Measurements from ENCODE around the gene FBXL20.

FBXL20 gene

DNA sequence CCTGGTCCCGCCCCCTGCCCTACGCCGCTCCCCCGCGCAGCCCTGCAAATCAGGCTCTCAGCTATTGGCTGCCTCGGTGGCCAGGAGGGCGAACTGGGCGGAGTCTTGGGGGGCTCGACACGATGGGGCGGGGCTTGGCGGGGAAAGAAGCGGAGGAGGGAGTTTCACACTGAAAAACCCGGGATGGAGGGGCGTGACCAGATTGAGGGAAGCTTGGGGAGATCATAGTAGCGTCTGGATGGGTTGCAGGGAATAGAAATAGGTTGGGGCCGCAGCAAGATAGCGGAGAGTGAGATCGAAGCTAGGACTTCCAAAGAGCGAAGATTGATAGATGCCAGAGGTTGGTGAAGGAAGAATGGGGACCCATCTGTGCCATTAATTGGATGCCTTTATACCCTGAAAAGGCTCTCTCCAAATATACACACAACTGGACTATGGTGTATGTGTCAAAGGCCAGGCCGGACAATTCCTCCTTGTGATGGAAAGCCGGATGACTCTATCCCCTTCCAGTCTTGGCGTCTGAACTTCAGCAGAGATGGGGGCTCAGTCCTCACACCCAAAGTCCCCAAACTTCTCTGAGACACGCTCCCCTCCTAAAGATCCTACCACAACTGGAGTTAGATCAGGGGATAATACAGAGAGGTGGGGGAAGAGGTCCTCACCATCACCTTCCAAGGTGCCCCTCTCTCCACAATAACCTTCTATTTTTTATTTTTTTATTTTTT, 175.3 kb downstream of the FBXL20 start:
- H3K36me3 ChIP-seq (ENCODE audit: control insufficient read depth, insufficient read depth, low read length): no peaks in the 10 kb centered on the region
- H3K4me3 ChIP-seq (ENCODE audit: extremely low read depth, insufficient read depth, low read length, poor library complexity, severe bottlenecking): peak overlapping the region; percentile 31
- H3K4me1 ChIP-seq (ENCODE audit: control insufficient read depth, insufficient read depth, low read length, poor library complexity, severe bottlenecking): peaks cover 3% of the 10 kb centered on the region
- WGBS, 2 experiments (ENCODE audit: insufficient coverage in 2 of 2): 15 to 16% methylated on average over 15 to 23 of the region's 24 CpGs
- H3K9me3 ChIP-seq (ENCODE audit: control insufficient read depth, low read length): no peaks in the 10 kb centered on the region
- no peak overlapping the region for H3K27ac ChIP-seq (ENCODE audit: low read depth, low read length, severe bottlenecking)

DNA sequence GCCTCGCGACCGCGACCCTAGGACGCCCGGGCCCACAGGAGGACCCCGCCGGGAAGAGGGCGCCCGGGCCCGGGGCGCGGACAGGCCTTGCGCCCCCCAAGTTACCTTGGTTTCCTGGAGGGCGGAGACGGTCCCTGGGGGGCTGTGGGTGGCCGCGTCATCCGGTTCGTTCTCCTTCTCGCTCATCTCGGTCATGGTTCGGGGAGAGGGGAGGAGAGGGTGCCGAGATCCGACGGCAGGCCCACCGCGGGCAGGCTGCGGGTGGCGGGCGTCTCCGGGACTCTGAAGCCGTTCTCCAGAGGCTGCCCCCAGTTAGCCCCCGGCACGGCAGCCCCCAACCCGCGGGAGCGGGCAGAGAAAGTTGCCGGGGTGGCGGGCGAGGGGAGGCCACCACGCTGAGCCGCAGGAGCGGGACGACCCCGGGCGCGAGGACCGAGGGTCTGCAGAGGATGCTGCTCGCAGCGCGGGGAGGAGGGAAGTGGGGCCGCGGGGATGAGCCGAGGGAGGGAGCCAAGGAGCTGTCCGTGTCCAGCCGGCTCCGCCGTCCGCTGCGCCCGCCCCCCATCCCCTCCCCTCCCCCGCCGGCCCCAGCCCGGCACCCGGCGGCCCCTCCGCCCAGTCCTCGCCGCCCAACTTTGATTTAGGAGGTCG, 176.0 kb downstream of the FBXL20 start, which contains the start of gene STAC2:
STAC2 (minus strand) TSS at position 638 of the 651 bp plus-strand sequence; CDS start at position 195, 443 bp downstream.
- no peaks in the 10 kb centered on the region for H3K9me3 ChIP-seq (ENCODE audit: control insufficient read depth, low read length)
- no peak within 1 kb of the TSS for H3K27ac ChIP-seq (ENCODE audit: low read depth, low read length, severe bottlenecking)
- peak within 1 kb of the TSS; percentile 31 for H3K4me3 ChIP-seq (ENCODE audit: extremely low read depth, insufficient read depth, low read length, poor library complexity, severe bottlenecking)
- peaks cover 3% of the 10 kb centered on the region for H3K4me1 ChIP-seq (ENCODE audit: control insufficient read depth, insufficient read depth, low read length, poor library complexity, severe bottlenecking)
- WGBS, 2 experiments (ENCODE audit: insufficient coverage in 2 of 2): 1 to 3% methylated on average over 20 to 39 of the region's 71 CpGs
- H3K36me3 ChIP-seq (ENCODE audit: control insufficient read depth, insufficient read depth, low read length): no peaks in the 10 kb centered on the region

DNA sequence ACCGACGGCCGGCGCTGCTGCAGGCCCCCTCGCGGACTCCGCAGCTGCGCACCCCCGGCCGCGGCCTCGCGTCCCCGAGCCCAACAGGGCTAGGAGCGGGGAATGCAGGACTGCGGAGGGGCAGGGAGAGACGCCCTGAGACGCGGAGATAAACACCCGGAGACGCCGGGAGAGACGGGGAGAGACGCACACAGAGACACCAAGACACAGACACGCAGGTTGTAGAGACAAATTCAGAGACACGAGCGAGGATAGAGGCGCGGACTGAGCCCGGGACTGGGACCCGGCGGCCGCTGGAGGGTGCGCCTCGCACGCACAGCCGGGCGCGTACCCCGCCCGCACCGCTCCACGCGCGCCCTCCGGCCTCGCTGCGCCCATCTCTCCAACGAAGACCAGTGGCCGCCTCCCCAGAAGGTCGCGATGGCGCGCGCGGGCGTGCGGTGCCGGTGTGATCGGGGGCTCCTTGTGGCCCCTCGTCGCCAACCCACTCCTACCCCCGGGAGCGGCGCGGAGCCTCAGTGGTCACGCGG, 176.6 kb downstream of the FBXL20 start:
- Histone ChIP-seq H3K36me3 (ENCODE audit: control insufficient read depth, insufficient read depth, low read length) (no peaks in the 10 kb centered on the region), H3K4me1 (ENCODE audit: control insufficient read depth, insufficient read depth, low read length, poor library complexity, severe bottlenecking) (peaks cover 3% of the 10 kb centered on the region), H3K4me3 (ENCODE audit: extremely low read depth, insufficient read depth, low read length, poor library complexity, severe bottlenecking) (peak overlapping the region; percentile 31), H3K9me3 (ENCODE audit: control insufficient read depth, low read length) (no peaks in the 10 kb centered on the region), H3K27ac (ENCODE audit: low read depth, low read length, severe bottlenecking) (no peak overlapping the region)
- WGBS, 2 experiments (ENCODE audit: insufficient coverage in 2 of 2): 3 to 5% methylated on average over 53 to 54 of the region's 68 CpGs

DNA sequence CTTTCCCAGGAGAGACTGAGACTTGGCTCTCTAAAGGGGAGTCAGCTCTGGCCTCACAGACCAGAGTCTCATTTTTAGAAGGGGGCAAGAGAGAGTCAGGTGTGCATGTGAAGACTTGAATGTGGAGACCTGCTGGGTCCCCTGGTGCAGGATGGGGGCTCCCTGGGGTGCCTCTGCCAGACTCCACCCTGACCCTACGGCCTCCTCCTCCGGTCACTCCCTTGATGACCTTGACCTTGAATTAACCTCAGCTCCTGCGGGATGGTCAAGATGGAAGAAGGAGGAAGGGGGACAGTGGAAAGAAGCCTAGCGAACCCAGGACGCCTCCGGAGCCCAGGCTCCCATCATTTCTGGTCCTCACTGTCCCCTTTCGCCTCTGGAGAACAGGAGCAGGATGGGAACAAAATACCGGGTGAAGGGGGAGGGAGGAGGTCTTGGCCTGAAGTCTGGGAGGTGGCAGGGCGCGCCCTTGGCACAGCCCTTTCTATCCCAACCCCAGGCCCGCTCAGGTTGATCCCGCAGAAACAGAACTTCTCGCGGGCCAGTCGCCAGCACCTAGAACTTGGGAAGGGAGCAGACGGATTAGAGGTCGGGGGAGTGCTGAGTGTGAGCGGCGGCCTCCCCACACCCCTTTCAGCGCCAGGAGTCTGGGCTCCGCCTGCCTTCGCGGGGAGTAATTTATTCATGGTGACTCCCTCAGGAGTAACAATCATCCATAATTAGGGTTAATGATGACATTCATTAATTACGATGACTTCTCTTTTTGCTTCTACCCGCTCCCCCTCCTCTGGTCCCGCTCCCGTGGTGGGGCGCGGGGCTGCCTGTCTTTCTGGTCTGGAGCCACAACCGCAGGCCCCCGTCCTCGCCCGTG, 177.3 kb downstream of the FBXL20 start:
- WGBS, 2 experiments (ENCODE audit: insufficient coverage in 2 of 2): 12 to 31% methylated on average over 17 of the region's 33 CpGs
- H3K4me3 ChIP-seq (ENCODE audit: extremely low read depth, insufficient read depth, low read length, poor library complexity, severe bottlenecking): no peak overlapping the region
- peaks cover 3% of the 10 kb centered on the region for H3K4me1 ChIP-seq (ENCODE audit: control insufficient read depth, insufficient read depth, low read length, poor library complexity, severe bottlenecking)
- H3K27ac ChIP-seq (ENCODE audit: low read depth, low read length, severe bottlenecking): no peak overlapping the region
- H3K36me3 ChIP-seq (ENCODE audit: control insufficient read depth, insufficient read depth, low read length): no peaks in the 10 kb centered on the region
- H3K9me3 ChIP-seq (ENCODE audit: control insufficient read depth, low read length): no peaks in the 10 kb centered on the region

DNA sequence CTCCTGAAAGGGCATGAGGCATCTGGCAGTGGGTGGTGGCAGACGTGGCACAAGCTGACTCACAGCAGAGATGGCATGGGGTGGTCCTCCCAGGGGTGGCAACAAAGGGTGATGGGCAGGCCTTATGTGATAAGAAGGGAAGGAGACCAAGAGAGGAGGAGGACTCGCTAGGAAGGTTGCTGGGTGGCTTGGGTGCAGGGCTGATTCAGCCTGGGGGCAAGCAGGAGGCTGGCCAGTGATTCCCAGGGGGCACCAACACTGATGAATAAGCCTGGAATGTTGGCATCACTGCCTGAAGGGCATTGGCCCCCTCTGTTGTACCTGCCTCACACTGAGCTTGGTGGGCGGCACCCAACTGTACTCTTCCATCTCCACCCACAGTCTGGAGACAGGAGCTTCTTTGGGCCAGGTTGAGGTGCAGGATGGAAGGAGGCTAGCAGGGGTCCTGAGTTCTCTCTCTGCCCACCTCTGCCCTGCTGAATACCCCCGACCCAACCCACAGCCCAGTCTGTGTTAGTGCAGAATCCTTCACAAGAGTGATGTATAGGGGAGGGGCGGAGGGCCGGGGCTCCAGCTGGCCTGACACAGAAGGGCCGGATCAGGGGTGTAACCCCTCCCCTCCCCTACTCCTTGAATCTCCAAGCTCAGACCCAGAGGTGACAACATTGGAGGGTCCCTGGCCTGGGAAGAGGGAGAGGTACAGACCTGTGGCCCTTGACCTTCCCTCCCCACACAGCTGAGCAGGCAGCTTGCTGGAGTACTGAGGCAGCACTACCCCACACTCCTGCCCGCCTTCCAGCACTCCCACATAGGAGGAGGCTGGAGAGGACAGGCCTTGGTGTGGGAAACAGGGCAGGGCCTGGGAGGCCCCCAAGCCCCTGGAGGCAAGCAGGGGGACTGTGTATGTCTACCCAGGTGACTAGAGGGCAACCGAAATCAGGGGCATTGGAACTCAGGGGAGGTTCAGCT, 178.3 kb downstream of the FBXL20 start:
- no peaks in the 10 kb centered on the region for H3K4me1 ChIP-seq (ENCODE audit: control insufficient read depth, insufficient read depth, low read length, poor library complexity, severe bottlenecking)
- H3K4me3 ChIP-seq (ENCODE audit: extremely low read depth, insufficient read depth, low read length, poor library complexity, severe bottlenecking): no peak overlapping the region
- 83 to 89% methylated on average over 3 to 4 of the region's 9 CpGs for WGBS, 2 experiments (ENCODE audit: insufficient coverage in 2 of 2)
- H3K27ac ChIP-seq (ENCODE audit: low read depth, low read length, severe bottlenecking): no peak overlapping the region
- H3K9me3 ChIP-seq (ENCODE audit: control insufficient read depth, low read length): no peaks in the 10 kb centered on the region
- H3K36me3 ChIP-seq (ENCODE audit: control insufficient read depth, insufficient read depth, low read length): no peaks in the 10 kb centered on the region

DNA sequence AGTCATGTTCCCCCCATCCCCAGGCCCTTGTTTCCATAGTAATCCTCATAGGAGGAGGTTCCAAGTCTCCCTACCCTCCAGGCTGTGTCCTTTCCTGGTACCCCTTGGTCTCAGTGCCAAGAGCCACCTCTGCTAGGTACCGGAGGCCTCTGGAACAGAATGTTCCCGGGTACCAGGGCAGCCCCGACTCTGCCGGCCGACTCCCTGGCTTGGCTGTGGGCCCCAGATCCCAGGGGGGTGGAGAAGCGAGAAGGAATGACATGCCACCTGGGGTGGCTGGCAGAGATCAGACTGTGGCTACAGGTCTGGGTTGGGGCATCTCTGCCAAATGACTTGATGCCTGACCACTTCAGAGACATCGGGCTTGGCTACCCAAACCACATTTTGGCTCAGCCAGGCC, 179.3 kb downstream of the FBXL20 start:
- H3K9me3 ChIP-seq (ENCODE audit: control insufficient read depth, low read length): no peaks in the 10 kb centered on the region
- H3K27ac ChIP-seq (ENCODE audit: low read depth, low read length, severe bottlenecking): no peak overlapping the region
- H3K4me1 ChIP-seq (ENCODE audit: control insufficient read depth, insufficient read depth, low read length, poor library complexity, severe bottlenecking): no peaks in the 10 kb centered on the region
- 92 to 97% methylated on average over 4 to 7 of the region's 7 CpGs for WGBS, 2 experiments (ENCODE audit: insufficient coverage in 2 of 2)
- H3K36me3 ChIP-seq (ENCODE audit: control insufficient read depth, insufficient read depth, low read length): no peaks in the 10 kb centered on the region
- H3K4me3 ChIP-seq (ENCODE audit: extremely low read depth, insufficient read depth, low read length, poor library complexity, severe bottlenecking): no peak overlapping the region

DNA sequence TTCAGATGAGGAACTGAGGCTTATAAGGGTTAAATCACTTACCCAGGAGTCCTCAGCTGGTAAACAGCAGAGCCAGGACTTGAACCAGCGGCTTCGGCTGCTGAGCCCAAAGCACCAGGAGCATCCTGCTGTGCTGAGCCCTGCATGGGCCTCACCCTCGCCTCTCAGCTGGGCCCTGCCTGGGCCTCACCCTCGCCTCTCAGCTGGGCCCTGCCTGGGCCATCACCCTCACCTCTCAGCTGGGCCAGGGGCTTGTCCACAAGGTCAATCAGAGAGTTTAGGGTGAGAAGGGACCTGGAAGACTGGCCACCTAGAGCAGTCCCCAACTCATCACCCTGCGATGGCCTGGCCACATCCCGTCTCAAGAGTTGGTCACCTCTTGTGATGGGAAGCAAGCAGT, 179.9 kb downstream of the FBXL20 start:
- Histone ChIP-seq H3K4me1 (ENCODE audit: control insufficient read depth, insufficient read depth, low read length, poor library complexity, severe bottlenecking) (no peaks in the 10 kb centered on the region), H3K27ac (ENCODE audit: low read depth, low read length, severe bottlenecking) (no peak overlapping the region), H3K36me3 (ENCODE audit: control insufficient read depth, insufficient read depth, low read length) (no peaks in the 10 kb centered on the region), H3K4me3 (ENCODE audit: extremely low read depth, insufficient read depth, low read length, poor library complexity, severe bottlenecking) (no peak overlapping the region), H3K9me3 (ENCODE audit: control insufficient read depth, low read length) (no peaks in the 10 kb centered on the region)
- 92 to 98% methylated on average over 4 to 5 of the region's 6 CpGs for WGBS, 2 experiments (ENCODE audit: insufficient coverage in 2 of 2)

DNA sequence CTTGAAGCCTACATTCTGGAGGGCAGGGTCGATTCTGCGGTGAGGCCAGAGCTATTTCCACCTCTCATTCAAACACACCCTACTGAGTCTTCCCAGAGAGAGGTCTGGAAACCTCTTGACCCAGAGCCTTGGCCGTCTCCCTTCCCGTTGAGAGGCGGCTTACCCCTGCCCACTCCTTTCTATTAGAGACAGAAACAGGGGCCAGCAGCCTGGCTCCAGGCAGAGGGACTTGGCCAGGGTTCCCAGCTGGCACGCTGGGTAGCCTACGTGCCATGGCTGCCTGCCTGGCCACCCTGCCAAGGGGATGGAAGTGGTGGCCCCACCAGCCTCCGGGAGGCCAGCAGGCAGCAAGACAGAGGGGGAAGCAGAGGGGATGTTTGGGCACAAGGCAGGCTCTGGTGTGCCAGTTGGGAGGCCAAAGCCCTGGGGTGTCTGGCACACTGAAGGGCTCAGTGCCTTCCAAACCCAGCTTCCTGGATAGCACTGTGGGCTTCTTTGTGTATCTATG, 181.7 kb downstream of the FBXL20 start:
- Histone ChIP-seq H3K4me1 (ENCODE audit: control insufficient read depth, insufficient read depth, low read length, poor library complexity, severe bottlenecking) (no peaks in the 10 kb centered on the region), H3K4me3 (ENCODE audit: extremely low read depth, insufficient read depth, low read length, poor library complexity, severe bottlenecking) (no peak overlapping the region), H3K27ac (ENCODE audit: low read depth, low read length, severe bottlenecking) (no peak overlapping the region), H3K36me3 (ENCODE audit: control insufficient read depth, insufficient read depth, low read length) (no peaks in the 10 kb centered on the region), H3K9me3 (ENCODE audit: control insufficient read depth, low read length) (no peaks in the 10 kb centered on the region)
- 87% methylated on average over 6 to 8 of the region's 8 CpGs for WGBS, 2 experiments (ENCODE audit: insufficient coverage in 2 of 2)

DNA sequence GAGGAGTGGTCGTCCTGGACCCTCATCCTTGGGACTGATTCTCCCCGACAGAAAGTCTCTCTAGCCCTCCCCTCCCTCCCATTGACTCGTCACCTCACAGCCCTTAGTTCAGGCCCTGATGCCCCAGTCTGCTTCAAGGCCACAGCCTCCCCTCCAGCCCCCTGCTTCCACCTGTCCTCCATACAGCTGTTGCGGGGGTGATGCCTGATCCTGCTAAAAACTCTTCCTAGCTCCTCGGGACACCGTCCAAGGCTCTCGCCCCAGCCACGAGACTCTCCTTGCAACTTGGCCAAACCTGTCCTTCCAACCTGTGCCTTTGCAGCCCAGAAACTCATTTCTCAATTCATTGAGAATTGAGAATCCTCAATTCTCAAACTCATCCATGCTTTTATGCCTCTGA, 182.5 kb downstream of the FBXL20 start:
- no peaks in the 10 kb centered on the region for H3K4me1 ChIP-seq (ENCODE audit: control insufficient read depth, insufficient read depth, low read length, poor library complexity, severe bottlenecking)
- no peaks in the 10 kb centered on the region for H3K9me3 ChIP-seq (ENCODE audit: control insufficient read depth, low read length)
- 86% methylated on average over 6 to 7 of the region's 8 CpGs for WGBS, 2 experiments (ENCODE audit: insufficient coverage in 2 of 2)
- no peak overlapping the region for H3K27ac ChIP-seq (ENCODE audit: low read depth, low read length, severe bottlenecking)
- no peak overlapping the region for H3K4me3 ChIP-seq (ENCODE audit: extremely low read depth, insufficient read depth, low read length, poor library complexity, severe bottlenecking)
- H3K36me3 ChIP-seq (ENCODE audit: control insufficient read depth, insufficient read depth, low read length): no peaks in the 10 kb centered on the region

Data from mesodermal cell (in vitro differentiated cells).